A204.1 (cell line): Measurements from ENCODE around the gene LCE1D.

ENCODE experiments used
- FAIRE-seq: peaks from 2 replicates; lab custom pipeline; 2012; peaks lifted over from hg19 to GRCh38; lab: Jason Lieb, UNC

The LCE1D gene

GRCh38 chr1:152817309-152817708 lies 20.8 kb downstream of the LCE1D start:
- FAIRE-seq, result no peak

- no peak for FAIRE-seq
These were observed 26.8 kb downstream of the LCE1D start for GRCh38 chr1:152823294-152823693.

- FAIRE-seq, result no peak
These were observed 28.4 kb downstream of the LCE1D start for GRCh38 chr1:152824964-152825363.

GRCh38 chr1:152827173-152827572 lies 30.7 kb downstream of the LCE1D start, which contains the start of gene LCE1A:
Gene LCE1A, plus strand, starts transcription at chr1:152827473. Its CDS starts 0 bp downstream, at chr1:152827473.
- FAIRE-seq, result no peak

GRCh38 chr1:152836870-152837269 lies 40.3 kb downstream of the LCE1D start:
- no peak for FAIRE-seq

- no peak for FAIRE-seq
These were observed 46.0 kb downstream of the LCE1D start, which contains the start of gene LCE6A for GRCh38 chr1:152842556-152842955. Gene LCE6A, plus strand, starts transcription at chr1:152842856. Its CDS starts 665 bp downstream, at chr1:152843521.
